HCT116 (cell line): ENCODE data around the gene SHROOM1. TPM values are rescaled to one million over a fixed set of nuclear protein-coding genes. Genes with fewer than 3 reads are reported as not detected.

Experiments used
- ATAC-seq: fragments of 200-7000 bp; cut with Tn5 transposase; 2 replicates; pipeline ENCODE4 v1.9.1; 2020; ENCODE audit warnings: mild to moderate bottlenecking, moderate library complexity
- BruUV-seq: library from RNA; stranded (reverse); fragments of 400-500 nt; replicated peaks from 2 replicates; lab custom pipeline; 2021; lab: Mats Ljungman, UMichigan
- CTCF ChIA-PET: fragments of 300-600 bp; sonication (Branson Sonifier 250); formaldehyde crosslinking; loops from one replicate; lab custom pipeline; 2021; ENCODE audit warnings: antibody characterized with exemption; lab: Charles Lee
- POLR2A ChIA-PET: fragments of 300-600, 350-600 bp; sonication (Branson Sonifier 250); formaldehyde crosslinking; loops from one replicate; lab custom pipeline; 2021; ENCODE audit warnings: antibody characterized with exemption; lab: Charles Lee
- RAD21 ChIA-PET, 2 experiments: fragments of 300-600 bp; sonication (Branson Sonifier 250); formaldehyde crosslinking; loops; one replicate each; lab custom pipeline; 2023; ENCODE audit warnings: low total read pairs in 2 of 2; ENCODE audit not compliant: uncharacterized antibody in 2 of 2, unreplicated experiment in 2 of 2, low non-redundant PET in 1 of 2; lab: Charles Lee
- DNase-seq: peaks from one replicate; pipeline ENCODE4 v3.0.0-alpha.2; 2010; ENCODE audit warnings: low read depth, low spot score
- H2AFZ ChIP-seq: fragments of 200-600 bp; shearing (Covaris generic), sonication (generic); 2 replicates; pipeline ENCODE4 v1.6.1; 2017; ENCODE audit warnings: low read depth, mixed run types, mixed read lengths, antibody characterized with exemption, low read length; ENCODE audit not compliant: poor library complexity, severe bottlenecking
- H3K27ac ChIP-seq: 2 replicates; pipeline ENCODE4 v1.5.1; 2012; ENCODE audit warnings: low read depth, low read length
- H3K27me3 ChIP-seq: fragments of 200-600 bp; sonication (generic); 2 replicates; pipeline ENCODE4 v1.6.1; 2016; ENCODE audit warnings: mixed run types, low read length, mixed read lengths; ENCODE audit not compliant: insufficient read depth
- H3K36me3 ChIP-seq, 2 experiments: fragments of 200-500 bp in 1 of 2; fragments of 200-600 bp in 1 of 2; sonication (Bioruptor generic) in 1 of 2; sonication (generic) in 1 of 2; 2 replicates each; pipeline versions ENCODE4 v1.5.1 to v1.6.1; 2014 to 2016; ENCODE audit warnings: low read length in 2 of 2, inconsistent platforms in 1 of 2, mixed read lengths in 1 of 2, mixed run types in 1 of 2; ENCODE audit not compliant: insufficient read depth in 2 of 2, control insufficient read depth in 1 of 2
- H3K4me1 ChIP-seq, 2 experiments: fragments of 200-600 bp in 1 of 2; sonication (generic) in 1 of 2; 2 replicates each; pipeline versions ENCODE4 v1.5.1 to v1.6.1; 2012 to 2017; ENCODE audit warnings: low read length in 2 of 2, inconsistent platforms in 1 of 2, mild to moderate bottlenecking in 1 of 2, mixed read lengths in 1 of 2, mixed run types in 1 of 2, moderate library complexity in 1 of 2; ENCODE audit not compliant: insufficient read depth in 2 of 2, control insufficient read depth in 1 of 2
- H3K4me2 ChIP-seq: fragments of 200-600 bp; sonication (generic); 2 replicates; pipeline ENCODE4 v1.6.1; 2017; ENCODE audit warnings: mixed run types, low read length, mixed read lengths
- H3K4me3 ChIP-seq, 2 experiments: fragments of 200-600 bp in 1 of 2; sonication (generic) in 1 of 2; replicated peaks in 1 of 2; 2 replicates each; pipeline ENCODE4 v1.5.1; 2011 to 2016; ENCODE audit warnings: low read length in 2 of 2, control low read depth in 1 of 2, low read depth in 1 of 2, mild to moderate bottlenecking in 1 of 2, mixed read lengths in 1 of 2, mixed run types in 1 of 2
- H3K79me2 ChIP-seq: fragments of 200-600 bp; sonication (generic); 2 replicates; pipeline ENCODE4 v1.6.1; 2017; ENCODE audit warnings: mild to moderate bottlenecking, mixed run types, low read length, moderate library complexity, mixed read lengths; ENCODE audit not compliant: insufficient read depth
- H3K9ac ChIP-seq: fragments of 200-600 bp; sonication (generic); 2 replicates; pipeline ENCODE4 v1.6.1; 2016; ENCODE audit warnings: low read length, mixed read lengths
- H3K9me2 ChIP-seq: fragments of 200-600 bp; sonication (generic), shearing (Covaris generic); 2 replicates; pipeline ENCODE4 v1.6.1; 2017; ENCODE audit warnings: mixed run types, mild to moderate bottlenecking, moderate library complexity; ENCODE audit not compliant: insufficient read depth
- H3K9me3 ChIP-seq, 2 experiments: fragments of 200-500 bp in 1 of 2; fragments of 200-600 bp in 1 of 2; sonication (Bioruptor generic) in 1 of 2; sonication (generic) in 1 of 2; 2 replicates each; pipeline ENCODE4 v1.6.1; 2014 to 2017; ENCODE audit warnings: low read length in 2 of 2, mixed read lengths in 2 of 2, inconsistent platforms in 1 of 2, low read depth in 1 of 2, mild to moderate bottlenecking in 1 of 2, mixed run types in 1 of 2, moderate library complexity in 1 of 2; ENCODE audit not compliant: control insufficient read depth in 1 of 2, insufficient read depth in 1 of 2
- H4K20me1 ChIP-seq: fragments of 200-600 bp; sonication (generic), shearing (Covaris generic); 2 replicates; pipeline ENCODE4 v1.6.1; 2017; ENCODE audit warnings: mixed run types, mild to moderate bottlenecking, moderate library complexity; ENCODE audit not compliant: insufficient read depth
- ATF3 ChIP-seq: IDR thresholded peaks from 2 replicates; pipeline ENCODE4 v1.6.1; 2012
- CBX3 ChIP-seq: IDR thresholded peaks from 2 replicates; pipeline ENCODE4 v1.6.1; 2012; ENCODE audit warnings: low read depth
- CEBPB ChIP-seq: IDR thresholded peaks from 2 replicates; pipeline ENCODE4 v1.6.1; 2012; ENCODE audit warnings: low read depth
- EGR1 ChIP-seq: IDR thresholded peaks from 2 replicates; pipeline ENCODE4 v1.6.1; 2012; ENCODE audit warnings: low read depth
- ELF1 ChIP-seq: IDR thresholded peaks from 2 replicates; pipeline ENCODE4 v1.6.1; 2012; ENCODE audit warnings: low read depth, borderline replicate concordance
- EZH2phosphoT487 ChIP-seq: fragments of 200-600 bp; IDR thresholded peaks from 2 replicates; pipeline ENCODE4 v1.6.1; 2018; ENCODE audit warnings: antibody characterized with exemption, borderline replicate concordance
- FOSL1 ChIP-seq: IDR thresholded peaks from 2 replicates; pipeline ENCODE4 v1.6.1; 2012; ENCODE audit warnings: low read depth
- JUND ChIP-seq: IDR thresholded peaks from 2 replicates; pipeline ENCODE4 v1.6.1; 2012
- MAX ChIP-seq: IDR thresholded peaks from 2 replicates; pipeline ENCODE4 v1.6.1; 2012
- POLR2A ChIP-seq: IDR thresholded peaks from 2 replicates; pipeline ENCODE4 v1.7.0; 2011; ENCODE audit warnings: borderline replicate concordance; ENCODE audit not compliant: insufficient read depth, insufficient read length; ENCODE audit errors: extremely low read depth
- POLR2AphosphoS5 ChIP-seq: IDR thresholded peaks from 2 replicates; pipeline ENCODE4 v1.6.1; 2011; ENCODE audit warnings: mild to moderate bottlenecking, low read depth, low read length, moderate library complexity
- RAD21 ChIP-seq: IDR thresholded peaks from 2 replicates; pipeline ENCODE4 v1.6.1; 2012; ENCODE audit warnings: low read depth, mild to moderate bottlenecking
- SIN3A ChIP-seq: IDR thresholded peaks from 2 replicates; pipeline ENCODE4 v1.6.1; 2012; ENCODE audit warnings: low read depth
- YY1 ChIP-seq: IDR thresholded peaks from 2 replicates; pipeline ENCODE4 v1.6.1; 2011; ENCODE audit warnings: low read length, low read depth, moderate library complexity, mild to moderate bottlenecking; ENCODE audit not compliant: insufficient replicate concordance; ENCODE audit errors: extremely low read depth
- ZFX ChIP-seq: fragments of 450-650 bp; IDR thresholded peaks from 2 replicates; pipeline ENCODE4 v1.6.1; 2017
- ZNF274 ChIP-seq: fragments of 200-500 bp; sonication (Bioruptor generic); IDR thresholded peaks from 2 replicates; pipeline ENCODE4 v1.6.1; 2014; ENCODE audit warnings: mild to moderate bottlenecking, low read depth, low read length, inconsistent platforms
- intact Hi-C: fragments of 100-400 bp; cut with micrococcal nuclease; formaldehyde crosslinking; loops from 2 replicates; pipeline ENCODE4 v1.10.0; 2022
- total RNA-seq: library from RNA; stranded (reverse); gene quantifications from one replicate; pipeline ENCODE4 v1.2.1, GENCODE V29; 2021; ENCODE audit not compliant: unreplicated experiment
- TF ChIP-seq, protein P1 (sequence below): IDR thresholded peaks from 2 replicates; pipeline ENCODE4 v1.6.1; 2012; ENCODE audit warnings: low read depth
- TF ChIP-seq, protein P2 (sequence below): IDR thresholded peaks from 2 replicates; pipeline ENCODE4 v1.6.1; 2011; ENCODE audit warnings: mild to moderate bottlenecking, low read length, moderate library complexity; ENCODE audit not compliant: insufficient replicate concordance; ENCODE audit errors: extremely low read depth
- TF ChIP-seq, protein P3 (sequence below), 3 experiments: fragments of 200-600 bp in 1 of 3; sonication (generic) in 1 of 3; IDR thresholded peaks in 2 of 3; conservative IDR thresholded peaks in 1 of 3; 2 replicates each; pipeline ENCODE4 v1.5.1; 2012 to 2017; ENCODE audit warnings: low read depth in 2 of 3, low read length in 2 of 3, antibody characterized with exemption in 1 of 3, borderline replicate concordance in 1 of 3, control low read depth in 1 of 3, mild to moderate bottlenecking in 1 of 3, mixed read lengths in 1 of 3, mixed run types in 1 of 3, moderate library complexity in 1 of 3; ENCODE audit not compliant: insufficient read depth in 1 of 3

The SHROOM1 gene
- total RNA-seq, 1 experiment from 2014 or later = 9.5 TPM

DNA sequence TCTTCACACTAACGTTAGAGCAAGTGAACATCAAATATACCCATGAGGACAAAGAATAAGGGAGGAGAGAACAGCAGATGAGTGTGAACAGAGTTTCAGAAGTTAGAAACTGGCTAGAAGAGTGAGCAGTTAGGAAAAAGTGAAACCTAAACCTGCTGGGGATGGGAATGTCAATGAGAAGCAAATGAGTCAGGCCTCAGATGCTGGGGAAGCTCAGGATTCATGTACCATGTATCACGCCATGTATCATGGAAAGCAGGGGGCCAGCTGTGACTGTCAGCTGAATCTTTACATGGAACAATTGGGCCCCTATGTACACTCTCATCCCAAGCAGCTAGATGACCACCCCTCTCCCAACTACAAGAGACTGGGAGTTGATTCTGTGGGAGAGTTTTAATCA, 19.6 kb upstream of the SHROOM1 start:
- BruUV-seq = no TSS peak
- H3K4me1 ChIP-seq = no peaks in the 10 kb centered on the region
- intact Hi-C loops = no loop called here
- H3K4me2 ChIP-seq = no peak overlapping the region
- no peaks in the 10 kb centered on the region for H4K20me1 ChIP-seq
- ATAC-seq (no peak), DNase-seq (no peak)
- H2AFZ ChIP-seq = no peak overlapping the region
- no peaks in the 10 kb centered on the region for H3K9me2 ChIP-seq
- no peak overlapping the region for H3K9ac ChIP-seq
- no peaks in the 10 kb centered on the region for H3K27me3 ChIP-seq
- POLR2A ChIA-PET = no interaction called here
- H3K79me2 ChIP-seq = no peaks in the 10 kb centered on the region
- no peaks in the 10 kb centered on the region for H3K9me3 ChIP-seq
- CTCF ChIA-PET = interaction anchor here (1.3 kb wide), 1 partner anchor 30 kb away, joined by 3 read pairs; no protein-coding TSS in a partner anchor
- TF ChIP-seq, protein P1, sequence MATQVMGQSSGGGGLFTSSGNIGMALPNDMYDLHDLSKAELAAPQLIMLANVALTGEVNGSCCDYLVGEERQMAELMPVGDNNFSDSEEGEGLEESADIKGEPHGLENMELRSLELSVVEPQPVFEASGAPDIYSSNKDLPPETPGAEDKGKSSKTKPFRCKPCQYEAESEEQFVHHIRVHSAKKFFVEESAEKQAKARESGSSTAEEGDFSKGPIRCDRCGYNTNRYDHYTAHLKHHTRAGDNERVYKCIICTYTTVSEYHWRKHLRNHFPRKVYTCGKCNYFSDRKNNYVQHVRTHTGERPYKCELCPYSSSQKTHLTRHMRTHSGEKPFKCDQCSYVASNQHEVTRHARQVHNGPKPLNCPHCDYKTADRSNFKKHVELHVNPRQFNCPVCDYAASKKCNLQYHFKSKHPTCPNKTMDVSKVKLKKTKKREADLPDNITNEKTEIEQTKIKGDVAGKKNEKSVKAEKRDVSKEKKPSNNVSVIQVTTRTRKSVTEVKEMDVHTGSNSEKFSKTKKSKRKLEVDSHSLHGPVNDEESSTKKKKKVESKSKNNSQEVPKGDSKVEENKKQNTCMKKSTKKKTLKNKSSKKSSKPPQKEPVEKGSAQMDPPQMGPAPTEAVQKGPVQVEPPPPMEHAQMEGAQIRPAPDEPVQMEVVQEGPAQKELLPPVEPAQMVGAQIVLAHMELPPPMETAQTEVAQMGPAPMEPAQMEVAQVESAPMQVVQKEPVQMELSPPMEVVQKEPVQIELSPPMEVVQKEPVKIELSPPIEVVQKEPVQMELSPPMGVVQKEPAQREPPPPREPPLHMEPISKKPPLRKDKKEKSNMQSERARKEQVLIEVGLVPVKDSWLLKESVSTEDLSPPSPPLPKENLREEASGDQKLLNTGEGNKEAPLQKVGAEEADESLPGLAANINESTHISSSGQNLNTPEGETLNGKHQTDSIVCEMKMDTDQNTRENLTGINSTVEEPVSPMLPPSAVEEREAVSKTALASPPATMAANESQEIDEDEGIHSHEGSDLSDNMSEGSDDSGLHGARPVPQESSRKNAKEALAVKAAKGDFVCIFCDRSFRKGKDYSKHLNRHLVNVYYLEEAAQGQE = no peak
- TF ChIP-seq ATF3 = no peak
- TF ChIP-seq SIN3A = no peak
- no peak for TF ChIP-seq YY1
- TF ChIP-seq CEBPB = no peak
- no peak for TF ChIP-seq POLR2AphosphoS5
- TF ChIP-seq, protein P2, sequence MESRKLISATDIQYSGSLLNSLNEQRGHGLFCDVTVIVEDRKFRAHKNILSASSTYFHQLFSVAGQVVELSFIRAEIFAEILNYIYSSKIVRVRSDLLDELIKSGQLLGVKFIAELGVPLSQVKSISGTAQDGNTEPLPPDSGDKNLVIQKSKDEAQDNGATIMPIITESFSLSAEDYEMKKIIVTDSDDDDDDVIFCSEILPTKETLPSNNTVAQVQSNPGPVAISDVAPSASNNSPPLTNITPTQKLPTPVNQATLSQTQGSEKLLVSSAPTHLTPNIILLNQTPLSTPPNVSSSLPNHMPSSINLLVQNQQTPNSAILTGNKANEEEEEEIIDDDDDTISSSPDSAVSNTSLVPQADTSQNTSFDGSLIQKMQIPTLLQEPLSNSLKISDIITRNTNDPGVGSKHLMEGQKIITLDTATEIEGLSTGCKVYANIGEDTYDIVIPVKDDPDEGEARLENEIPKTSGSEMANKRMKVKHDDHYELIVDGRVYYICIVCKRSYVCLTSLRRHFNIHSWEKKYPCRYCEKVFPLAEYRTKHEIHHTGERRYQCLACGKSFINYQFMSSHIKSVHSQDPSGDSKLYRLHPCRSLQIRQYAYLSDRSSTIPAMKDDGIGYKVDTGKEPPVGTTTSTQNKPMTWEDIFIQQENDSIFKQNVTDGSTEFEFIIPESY = no peak
- no peak for TF ChIP-seq JUND
- TF ChIP-seq, protein P3, sequence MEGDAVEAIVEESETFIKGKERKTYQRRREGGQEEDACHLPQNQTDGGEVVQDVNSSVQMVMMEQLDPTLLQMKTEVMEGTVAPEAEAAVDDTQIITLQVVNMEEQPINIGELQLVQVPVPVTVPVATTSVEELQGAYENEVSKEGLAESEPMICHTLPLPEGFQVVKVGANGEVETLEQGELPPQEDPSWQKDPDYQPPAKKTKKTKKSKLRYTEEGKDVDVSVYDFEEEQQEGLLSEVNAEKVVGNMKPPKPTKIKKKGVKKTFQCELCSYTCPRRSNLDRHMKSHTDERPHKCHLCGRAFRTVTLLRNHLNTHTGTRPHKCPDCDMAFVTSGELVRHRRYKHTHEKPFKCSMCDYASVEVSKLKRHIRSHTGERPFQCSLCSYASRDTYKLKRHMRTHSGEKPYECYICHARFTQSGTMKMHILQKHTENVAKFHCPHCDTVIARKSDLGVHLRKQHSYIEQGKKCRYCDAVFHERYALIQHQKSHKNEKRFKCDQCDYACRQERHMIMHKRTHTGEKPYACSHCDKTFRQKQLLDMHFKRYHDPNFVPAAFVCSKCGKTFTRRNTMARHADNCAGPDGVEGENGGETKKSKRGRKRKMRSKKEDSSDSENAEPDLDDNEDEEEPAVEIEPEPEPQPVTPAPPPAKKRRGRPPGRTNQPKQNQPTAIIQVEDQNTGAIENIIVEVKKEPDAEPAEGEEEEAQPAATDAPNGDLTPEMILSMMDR (IDR thresholded peaks at IDR 0.05 in 2 of 3, conservative IDR thresholded peaks at IDR 0.05 in 1 of 3; ENCODE audit: borderline replicate concordance in 1 of 3, insufficient read depth in 1 of 3, low read depth in 2 of 3, low read length in 2 of 3) = no peak
- no peak for TF ChIP-seq ZNF274
- no peak for TF ChIP-seq ZFX
- no peak for TF ChIP-seq POLR2A
- TF ChIP-seq ELF1 = no peak
- TF ChIP-seq CBX3 = no peak
- TF ChIP-seq FOSL1 = no peak
- no peak for TF ChIP-seq EZH2phosphoT487
- no peak for TF ChIP-seq EGR1
- no peak for TF ChIP-seq MAX
- TF ChIP-seq RAD21 = no peak
- no peak overlapping the region for H3K27ac ChIP-seq
- H3K4me3 ChIP-seq = no peak overlapping the region
- H3K36me3 ChIP-seq = no peaks in the 10 kb centered on the region
- RAD21 ChIA-PET = no interaction called here
